Neural cell (in vitro differentiated cells): ENCODE measurements around the gene EBPL.
A peak's percentile ranks its signal among the peaks of the same experiment; 100 is the strongest.

Experiments
- EP300 ChIP-seq: fragments of 450-650 bp; conservative IDR thresholded peaks from 2 replicates; pipeline ENCODE4 v1.6.1; 2014; ENCODE audit warnings: antibody characterized with exemption, mild to moderate bottlenecking, moderate library complexity; ENCODE audit not compliant: poor library complexity, severe bottlenecking
- EZH2 ChIP-seq: fragments of 200-600, 300-800 bp; shearing (Covaris generic), sonication (generic); IDR thresholded peaks from 2 replicates; pipeline ENCODE4 v1.6.1; 2014; ENCODE audit warnings: antibody characterized with exemption, low read length, borderline replicate concordance, mild to moderate bottlenecking; ENCODE audit not compliant: insufficient read depth, poor library complexity, severe bottlenecking
- POLR2AphosphoS5 ChIP-seq: IDR thresholded peaks from 2 replicates; pipeline ENCODE4 v1.6.1; 2012
- REST ChIP-seq: IDR thresholded peaks from 2 replicates; pipeline ENCODE4 v1.6.1; 2012; ENCODE audit warnings: borderline replicate concordance
- SMC3 ChIP-seq: fragments of 450-650 bp; conservative IDR thresholded peaks from 2 replicates; pipeline ENCODE4 v1.6.1; 2014; ENCODE audit warnings: antibody characterized with exemption, mild to moderate bottlenecking, moderate library complexity; ENCODE audit not compliant: poor library complexity
- TAF1 ChIP-seq: IDR thresholded peaks from 2 replicates; pipeline ENCODE4 v1.6.1; 2012; ENCODE audit warnings: low read depth
- TF ChIP-seq, protein P1 (sequence below): fragments of 450-650 bp; IDR thresholded peaks from 2 replicates; pipeline ENCODE4 v1.5.1; 2014; ENCODE audit warnings: antibody characterized with exemption, mild to moderate bottlenecking, moderate library complexity; ENCODE audit not compliant: poor library complexity, severe bottlenecking

- TF ChIP-seq, protein P1, sequence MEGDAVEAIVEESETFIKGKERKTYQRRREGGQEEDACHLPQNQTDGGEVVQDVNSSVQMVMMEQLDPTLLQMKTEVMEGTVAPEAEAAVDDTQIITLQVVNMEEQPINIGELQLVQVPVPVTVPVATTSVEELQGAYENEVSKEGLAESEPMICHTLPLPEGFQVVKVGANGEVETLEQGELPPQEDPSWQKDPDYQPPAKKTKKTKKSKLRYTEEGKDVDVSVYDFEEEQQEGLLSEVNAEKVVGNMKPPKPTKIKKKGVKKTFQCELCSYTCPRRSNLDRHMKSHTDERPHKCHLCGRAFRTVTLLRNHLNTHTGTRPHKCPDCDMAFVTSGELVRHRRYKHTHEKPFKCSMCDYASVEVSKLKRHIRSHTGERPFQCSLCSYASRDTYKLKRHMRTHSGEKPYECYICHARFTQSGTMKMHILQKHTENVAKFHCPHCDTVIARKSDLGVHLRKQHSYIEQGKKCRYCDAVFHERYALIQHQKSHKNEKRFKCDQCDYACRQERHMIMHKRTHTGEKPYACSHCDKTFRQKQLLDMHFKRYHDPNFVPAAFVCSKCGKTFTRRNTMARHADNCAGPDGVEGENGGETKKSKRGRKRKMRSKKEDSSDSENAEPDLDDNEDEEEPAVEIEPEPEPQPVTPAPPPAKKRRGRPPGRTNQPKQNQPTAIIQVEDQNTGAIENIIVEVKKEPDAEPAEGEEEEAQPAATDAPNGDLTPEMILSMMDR: peak; percentile 50
- TF ChIP-seq EZH2 (no peak), REST (no peak), POLR2AphosphoS5 (no peak), TAF1 (no peak), SMC3 (peak; percentile 45), EP300 (no peak)
Measured at GRCh38 chr13:49652355-49653305, 38.7 kb downstream of the EBPL start.
